SK-N-SH (cell line): Measurements from ENCODE around the gene SLC17A9. TPM values are rescaled to one million over a fixed set of nuclear protein-coding genes. Genes with fewer than 3 reads are reported as not detected.

Experiments
- CTCF ChIA-PET: fragments of 300-600, 350-600 bp; formaldehyde crosslinking; extraction: SDS; loops from one replicate; lab custom pipeline; 2021; lab: Yijun Ruan, JAX
- POLR2A ChIA-PET: fragments of 350-600 bp; sonication (Branson Sonifier 250); formaldehyde crosslinking; extraction: SDS; loops from one replicate; lab custom pipeline; 2020; ENCODE audit warnings: antibody characterized with exemption, inconsistent platforms; lab: Yijun Ruan, JAX
- DNase-seq: peaks from one replicate; pipeline ENCODE4 v3.0.0; 2012
- H2AFZ ChIP-seq: fragments of 200-600 bp; sonication (generic); 2 replicates; pipeline ENCODE4 v1.8.1; 2016; ENCODE audit warnings: antibody characterized with exemption, mild to moderate bottlenecking, low read depth
- H3F3A ChIP-seq: fragments of 200-600 bp; sonication (generic); replicated peaks from 2 replicates; pipeline ENCODE3; 2016; ENCODE audit warnings: antibody characterized with exemption, mild to moderate bottlenecking; ENCODE audit not compliant: insufficient read depth
- H3K27ac ChIP-seq, 2 experiments: fragments of 200-500 bp in 1 of 2; fragments of 200-600 bp in 1 of 2; sonication (Bioruptor generic) in 1 of 2; sonication (generic), shearing (Covaris generic) in 1 of 2; 2 replicates each; pipeline versions ENCODE4 v1.5.1 to v1.6.1; 2014 to 2016; ENCODE audit warnings: low read depth in 2 of 2, inconsistent platforms in 1 of 2, low read length in 1 of 2, mild to moderate bottlenecking in 1 of 2, mixed read lengths in 1 of 2
- H3K27me3 ChIP-seq: fragments of 200-600 bp; sonication (generic), shearing (Covaris generic); 2 replicates; pipeline ENCODE4 v1.6.1; 2016; ENCODE audit warnings: mixed run types; ENCODE audit not compliant: insufficient read depth
- H3K36me3 ChIP-seq, 2 experiments: fragments of 200-500 bp in 1 of 2; fragments of 200-600 bp in 1 of 2; sonication (Bioruptor generic) in 1 of 2; sonication (generic) in 1 of 2; replicated peaks in 1 of 2; 2 replicates each; pipeline versions ENCODE3 to v1.5.1; 2014 to 2016; ENCODE audit warnings: low read length in 1 of 2, mild to moderate bottlenecking in 1 of 2; ENCODE audit not compliant: insufficient read depth in 2 of 2, control insufficient read depth in 1 of 2
- H3K4me1 ChIP-seq, 2 experiments: fragments of 200-500 bp in 1 of 2; fragments of 200-600 bp in 1 of 2; sonication (Bioruptor generic) in 1 of 2; sonication (generic), shearing (Covaris generic) in 1 of 2; 2 replicates each; pipeline versions ENCODE4 v1.5.1 to v1.6.1; 2014 to 2016; ENCODE audit warnings: low read depth in 1 of 2, low read length in 1 of 2, mixed run types in 1 of 2; ENCODE audit not compliant: insufficient read depth in 2 of 2, control insufficient read depth in 1 of 2
- H3K4me2 ChIP-seq: fragments of 200-600 bp; sonication (generic), shearing (Covaris generic); 2 replicates; pipeline ENCODE4 v1.6.1; 2017; ENCODE audit warnings: mixed run types
- H3K4me3 ChIP-seq, 2 experiments: fragments of 200-500 bp in 1 of 2; fragments of 200-600 bp in 1 of 2; sonication (Bioruptor generic) in 1 of 2; sonication (generic), shearing (Covaris generic) in 1 of 2; 2 replicates each; pipeline versions ENCODE4 v1.5.1 to v1.8.1; 2014 to 2016; ENCODE audit warnings: low read depth in 2 of 2, inconsistent platforms in 1 of 2, low read length in 1 of 2, mild to moderate bottlenecking in 1 of 2, mixed read lengths in 1 of 2, moderate library complexity in 1 of 2
- H3K79me2 ChIP-seq: fragments of 200-600 bp; sonication (generic); 2 replicates; pipeline ENCODE4 v1.8.1; 2017; ENCODE audit warnings: mild to moderate bottlenecking; ENCODE audit not compliant: insufficient read depth
- H3K9ac ChIP-seq: fragments of 200-600 bp; sonication (generic); 2 replicates; pipeline ENCODE4 v1.6.1; 2017; ENCODE audit warnings: mixed run types
- H3K9me2 ChIP-seq: fragments of 200-600 bp; sonication (generic); 2 replicates; pipeline ENCODE4 v1.6.1; 2017; ENCODE audit warnings: mixed run types
- H3K9me3 ChIP-seq: fragments of 200-600 bp; sonication (generic); 2 replicates; pipeline ENCODE4 v1.6.1; 2017; ENCODE audit warnings: mixed run types, mild to moderate bottlenecking, moderate library complexity
- H4K20me1 ChIP-seq: fragments of 200-600 bp; sonication (generic); 2 replicates; pipeline ENCODE4 v1.6.1; 2017; ENCODE audit warnings: mild to moderate bottlenecking, mixed run types; ENCODE audit not compliant: insufficient read depth
- CHD2 ChIP-seq: fragments of 150-350 bp; IDR thresholded peaks from 2 replicates; pipeline ENCODE4 v1.6.1; 2018; ENCODE audit warnings: low read length; ENCODE audit not compliant: partially characterized antibody
- ELF1 ChIP-seq: IDR thresholded peaks from 2 replicates; pipeline ENCODE4 v1.4.0; 2012
- POLR2AphosphoS5 ChIP-seq: IDR thresholded peaks from 2 replicates; pipeline ENCODE4 v1.6.1; 2012; ENCODE audit warnings: low read depth, low read length
- RAD21 ChIP-seq: IDR thresholded peaks from 2 replicates; pipeline ENCODE4 v1.6.1; 2012; ENCODE audit warnings: mild to moderate bottlenecking, low read length
- RCOR1 ChIP-seq: fragments of 150-350 bp; IDR thresholded peaks from 2 replicates; pipeline ENCODE4 v1.6.1; 2017; ENCODE audit warnings: antibody characterized with exemption, low read length
- TCF12 ChIP-seq: IDR thresholded peaks from 2 replicates; pipeline ENCODE4 v1.4.0; 2012
- WGBS: methylation state at CpG from one replicate; pipeline ENCODE4 v1.1.6; 2017; ENCODE audit warnings: low lambda C conversion rate; 5-methylcytosine and 5-hydroxymethylcytosine counted together
- polyA plus RNA-seq, 3 experiments: library from polyadenylated mRNA; depleted of rRNA; stranded (reverse); fragments of >200 nt; gene quantifications; 2 replicates each; pipeline ENCODE4 v1.2.3, GENCODE V29; 2012
- TF ChIP-seq, protein P1 (sequence below): fragments of 150-350 bp; IDR thresholded peaks from 2 replicates; pipeline ENCODE4 v1.6.1; 2017; ENCODE audit warnings: antibody characterized with exemption, low read length, low read depth, borderline replicate concordance
- TF ChIP-seq, protein P2 (sequence below): IDR thresholded peaks from 2 replicates; pipeline ENCODE4 v1.4.0; 2012; ENCODE audit warnings: low read depth, borderline replicate concordance
- TF ChIP-seq, protein P3 (sequence below): IDR thresholded peaks from 2 replicates; pipeline ENCODE4 v1.6.1; 2012; ENCODE audit warnings: mild to moderate bottlenecking, low read depth, low read length, moderate library complexity
- TF ChIP-seq, protein P4 (sequence below): IDR thresholded peaks from 2 replicates; pipeline ENCODE4 v1.4.0; 2012; ENCODE audit warnings: low read depth
- TF ChIP-seq, protein P5 (sequence below): IDR thresholded peaks from 2 replicates; pipeline ENCODE4; 2012

Gene SLC17A9
- polyA plus RNA-seq, 1 of the 3 experiments (the other 2 are of a cell fraction) = not detected

DNA sequence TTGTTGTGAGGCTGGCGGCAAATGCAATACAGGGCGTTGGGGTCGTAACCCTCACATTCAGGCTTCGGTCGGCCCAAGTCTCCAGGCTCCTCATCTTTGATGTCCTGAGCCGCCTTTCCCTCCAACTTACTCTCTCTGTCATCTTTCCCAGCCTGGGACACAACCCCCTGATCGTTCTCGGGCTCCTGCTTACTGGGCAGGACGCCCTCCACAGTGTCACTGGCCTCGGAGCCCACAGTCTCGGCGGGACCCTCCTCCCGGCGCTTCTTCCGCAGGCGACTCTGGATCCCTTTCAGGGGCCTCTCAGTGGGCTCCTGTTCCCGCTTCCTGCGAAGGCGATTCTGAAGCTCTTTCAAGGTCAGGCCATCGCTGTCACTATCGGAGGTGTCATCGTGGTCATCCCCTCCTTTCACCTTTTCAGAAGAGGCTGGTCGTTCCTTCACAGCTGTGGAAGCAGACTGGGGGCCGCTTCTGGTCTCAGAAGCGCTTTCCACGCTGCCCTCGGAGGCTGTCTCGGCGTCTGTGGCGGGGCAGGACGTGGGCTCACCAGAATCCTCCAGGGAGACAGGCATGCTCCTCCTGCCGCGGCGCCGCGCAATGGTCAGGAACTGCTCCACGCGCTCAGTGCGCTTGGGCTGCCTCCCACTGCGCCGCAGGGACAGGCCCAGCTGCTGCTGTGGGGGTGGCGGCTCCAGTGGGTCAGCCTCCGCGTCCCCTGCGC lies 41.6 kb upstream of the SLC17A9 start:
- 96% methylated on average over 38 of the region's 45 CpGs for WGBS
- Histone ChIP-seq H3K4me2 (no peak overlapping the region), H3K27ac (no peak overlapping the region), H3K36me3 (peaks cover 58 to 76% of the 10 kb centered on the region in 2 experiments), H3F3A (peaks cover 17% of the 10 kb centered on the region), H3K9me2 (no peaks in the 10 kb centered on the region), H3K27me3 (no peaks in the 10 kb centered on the region), H3K4me1 (peaks cover 5 to 10% of the 10 kb centered on the region in 2 experiments; a peak in 2 of 4 replicates), H3K9ac (no peak overlapping the region), H3K79me2 (peaks cover 100% of the 10 kb centered on the region), H2AFZ (no peak overlapping the region), H4K20me1 (peaks cover 95% of the 10 kb centered on the region), H3K9me3 (no peaks in the 10 kb centered on the region), H3K4me3 (no peak overlapping the region)
- ChIA-PET CTCF (interaction anchor here (0.9 to 17.1 kb wide), 5 partner anchors 10 to 98 kb away, joined by 3 to 181 read pairs (median 13); partner anchors contain the start of gene DIDO1), POLR2A (no interaction called here)
- TF ChIP-seq ELF1 (no peak), RAD21 (no peak), CHD2 (no peak), POLR2AphosphoS5 (no peak), RCOR1 (no peak), TCF12 (no peak)
- TF ChIP-seq, protein P1, sequence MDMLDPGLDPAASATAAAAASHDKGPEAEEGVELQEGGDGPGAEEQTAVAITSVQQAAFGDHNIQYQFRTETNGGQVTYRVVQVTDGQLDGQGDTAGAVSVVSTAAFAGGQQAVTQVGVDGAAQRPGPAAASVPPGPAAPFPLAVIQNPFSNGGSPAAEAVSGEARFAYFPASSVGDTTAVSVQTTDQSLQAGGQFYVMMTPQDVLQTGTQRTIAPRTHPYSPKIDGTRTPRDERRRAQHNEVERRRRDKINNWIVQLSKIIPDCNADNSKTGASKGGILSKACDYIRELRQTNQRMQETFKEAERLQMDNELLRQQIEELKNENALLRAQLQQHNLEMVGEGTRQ = no peak
- TF ChIP-seq, protein P2, sequence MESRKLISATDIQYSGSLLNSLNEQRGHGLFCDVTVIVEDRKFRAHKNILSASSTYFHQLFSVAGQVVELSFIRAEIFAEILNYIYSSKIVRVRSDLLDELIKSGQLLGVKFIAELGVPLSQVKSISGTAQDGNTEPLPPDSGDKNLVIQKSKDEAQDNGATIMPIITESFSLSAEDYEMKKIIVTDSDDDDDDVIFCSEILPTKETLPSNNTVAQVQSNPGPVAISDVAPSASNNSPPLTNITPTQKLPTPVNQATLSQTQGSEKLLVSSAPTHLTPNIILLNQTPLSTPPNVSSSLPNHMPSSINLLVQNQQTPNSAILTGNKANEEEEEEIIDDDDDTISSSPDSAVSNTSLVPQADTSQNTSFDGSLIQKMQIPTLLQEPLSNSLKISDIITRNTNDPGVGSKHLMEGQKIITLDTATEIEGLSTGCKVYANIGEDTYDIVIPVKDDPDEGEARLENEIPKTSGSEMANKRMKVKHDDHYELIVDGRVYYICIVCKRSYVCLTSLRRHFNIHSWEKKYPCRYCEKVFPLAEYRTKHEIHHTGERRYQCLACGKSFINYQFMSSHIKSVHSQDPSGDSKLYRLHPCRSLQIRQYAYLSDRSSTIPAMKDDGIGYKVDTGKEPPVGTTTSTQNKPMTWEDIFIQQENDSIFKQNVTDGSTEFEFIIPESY = no peak
- TF ChIP-seq, protein P3, sequence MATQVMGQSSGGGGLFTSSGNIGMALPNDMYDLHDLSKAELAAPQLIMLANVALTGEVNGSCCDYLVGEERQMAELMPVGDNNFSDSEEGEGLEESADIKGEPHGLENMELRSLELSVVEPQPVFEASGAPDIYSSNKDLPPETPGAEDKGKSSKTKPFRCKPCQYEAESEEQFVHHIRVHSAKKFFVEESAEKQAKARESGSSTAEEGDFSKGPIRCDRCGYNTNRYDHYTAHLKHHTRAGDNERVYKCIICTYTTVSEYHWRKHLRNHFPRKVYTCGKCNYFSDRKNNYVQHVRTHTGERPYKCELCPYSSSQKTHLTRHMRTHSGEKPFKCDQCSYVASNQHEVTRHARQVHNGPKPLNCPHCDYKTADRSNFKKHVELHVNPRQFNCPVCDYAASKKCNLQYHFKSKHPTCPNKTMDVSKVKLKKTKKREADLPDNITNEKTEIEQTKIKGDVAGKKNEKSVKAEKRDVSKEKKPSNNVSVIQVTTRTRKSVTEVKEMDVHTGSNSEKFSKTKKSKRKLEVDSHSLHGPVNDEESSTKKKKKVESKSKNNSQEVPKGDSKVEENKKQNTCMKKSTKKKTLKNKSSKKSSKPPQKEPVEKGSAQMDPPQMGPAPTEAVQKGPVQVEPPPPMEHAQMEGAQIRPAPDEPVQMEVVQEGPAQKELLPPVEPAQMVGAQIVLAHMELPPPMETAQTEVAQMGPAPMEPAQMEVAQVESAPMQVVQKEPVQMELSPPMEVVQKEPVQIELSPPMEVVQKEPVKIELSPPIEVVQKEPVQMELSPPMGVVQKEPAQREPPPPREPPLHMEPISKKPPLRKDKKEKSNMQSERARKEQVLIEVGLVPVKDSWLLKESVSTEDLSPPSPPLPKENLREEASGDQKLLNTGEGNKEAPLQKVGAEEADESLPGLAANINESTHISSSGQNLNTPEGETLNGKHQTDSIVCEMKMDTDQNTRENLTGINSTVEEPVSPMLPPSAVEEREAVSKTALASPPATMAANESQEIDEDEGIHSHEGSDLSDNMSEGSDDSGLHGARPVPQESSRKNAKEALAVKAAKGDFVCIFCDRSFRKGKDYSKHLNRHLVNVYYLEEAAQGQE = no peak
- TF ChIP-seq, protein P4, sequence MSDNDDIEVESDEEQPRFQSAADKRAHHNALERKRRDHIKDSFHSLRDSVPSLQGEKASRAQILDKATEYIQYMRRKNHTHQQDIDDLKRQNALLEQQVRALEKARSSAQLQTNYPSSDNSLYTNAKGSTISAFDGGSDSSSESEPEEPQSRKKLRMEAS = no peak
- TF ChIP-seq, protein P5, sequence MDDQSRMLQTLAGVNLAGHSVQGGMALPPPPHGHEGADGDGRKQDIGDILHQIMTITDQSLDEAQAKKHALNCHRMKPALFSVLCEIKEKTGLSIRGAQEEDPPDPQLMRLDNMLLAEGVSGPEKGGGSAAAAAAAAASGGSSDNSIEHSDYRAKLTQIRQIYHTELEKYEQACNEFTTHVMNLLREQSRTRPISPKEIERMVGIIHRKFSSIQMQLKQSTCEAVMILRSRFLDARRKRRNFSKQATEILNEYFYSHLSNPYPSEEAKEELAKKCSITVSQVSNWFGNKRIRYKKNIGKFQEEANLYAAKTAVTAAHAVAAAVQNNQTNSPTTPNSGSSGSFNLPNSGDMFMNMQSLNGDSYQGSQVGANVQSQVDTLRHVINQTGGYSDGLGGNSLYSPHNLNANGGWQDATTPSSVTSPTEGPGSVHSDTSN = no peak
- no peak for DNase-seq
